ENCODE data around the gene COG3. TPM values are rescaled to one million over a fixed set of nuclear protein-coding genes. Genes with fewer than 3 reads are reported as not detected.
A peak's percentile ranks its signal among the peaks of the same experiment; 100 is the strongest.

The COG3 gene
- total and polyA plus RNA-seq, 12 donors, result 9.9 to 18.0 (median 15.4) TPM

DNA sequence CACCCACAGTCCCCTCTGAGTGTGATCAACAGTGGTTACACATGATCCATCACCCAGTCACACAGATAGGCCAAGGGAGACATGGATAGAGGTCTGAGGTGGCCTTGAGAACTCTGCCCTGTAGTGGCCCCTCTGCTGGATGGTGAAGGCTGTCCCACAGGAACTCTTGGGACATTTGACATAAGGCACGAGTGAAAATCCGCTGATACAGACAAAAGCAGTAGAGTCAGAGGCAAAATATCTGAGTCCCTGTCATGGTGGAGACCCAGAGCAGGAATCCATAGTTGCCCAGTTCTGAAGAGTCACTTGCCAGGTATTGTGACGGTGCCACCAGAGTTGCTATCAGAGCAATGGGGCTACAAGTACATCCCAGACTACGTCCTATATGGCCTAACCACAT, 27.8 kb upstream of the COG3 start:
- ATAC-seq, result no peak
- no peak overlapping the region for H3K27ac ChIP-seq
- WGBS, 2 donors, result 88 to 94% methylated on average over 4 of the region's 4 CpGs
- DNase-seq, result no peak
- no peaks in the 10 kb centered on the region for H3K27me3 ChIP-seq
- no peaks in the 10 kb centered on the region for H3K36me3 ChIP-seq
- peaks cover 0 to 41% (median 14%) of the 10 kb centered on the region in 9 donors for H3K4me1 ChIP-seq
- no peaks in the 10 kb centered on the region for H3K9me3 ChIP-seq
- no peak overlapping the region for H3K4me3 ChIP-seq
- TF ChIP-seq, protein P1, sequence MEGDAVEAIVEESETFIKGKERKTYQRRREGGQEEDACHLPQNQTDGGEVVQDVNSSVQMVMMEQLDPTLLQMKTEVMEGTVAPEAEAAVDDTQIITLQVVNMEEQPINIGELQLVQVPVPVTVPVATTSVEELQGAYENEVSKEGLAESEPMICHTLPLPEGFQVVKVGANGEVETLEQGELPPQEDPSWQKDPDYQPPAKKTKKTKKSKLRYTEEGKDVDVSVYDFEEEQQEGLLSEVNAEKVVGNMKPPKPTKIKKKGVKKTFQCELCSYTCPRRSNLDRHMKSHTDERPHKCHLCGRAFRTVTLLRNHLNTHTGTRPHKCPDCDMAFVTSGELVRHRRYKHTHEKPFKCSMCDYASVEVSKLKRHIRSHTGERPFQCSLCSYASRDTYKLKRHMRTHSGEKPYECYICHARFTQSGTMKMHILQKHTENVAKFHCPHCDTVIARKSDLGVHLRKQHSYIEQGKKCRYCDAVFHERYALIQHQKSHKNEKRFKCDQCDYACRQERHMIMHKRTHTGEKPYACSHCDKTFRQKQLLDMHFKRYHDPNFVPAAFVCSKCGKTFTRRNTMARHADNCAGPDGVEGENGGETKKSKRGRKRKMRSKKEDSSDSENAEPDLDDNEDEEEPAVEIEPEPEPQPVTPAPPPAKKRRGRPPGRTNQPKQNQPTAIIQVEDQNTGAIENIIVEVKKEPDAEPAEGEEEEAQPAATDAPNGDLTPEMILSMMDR (IDR thresholded peaks at IDR 0.05), result no peak
- intact Hi-C loops (cut with DNase I), result no loop called here

DNA sequence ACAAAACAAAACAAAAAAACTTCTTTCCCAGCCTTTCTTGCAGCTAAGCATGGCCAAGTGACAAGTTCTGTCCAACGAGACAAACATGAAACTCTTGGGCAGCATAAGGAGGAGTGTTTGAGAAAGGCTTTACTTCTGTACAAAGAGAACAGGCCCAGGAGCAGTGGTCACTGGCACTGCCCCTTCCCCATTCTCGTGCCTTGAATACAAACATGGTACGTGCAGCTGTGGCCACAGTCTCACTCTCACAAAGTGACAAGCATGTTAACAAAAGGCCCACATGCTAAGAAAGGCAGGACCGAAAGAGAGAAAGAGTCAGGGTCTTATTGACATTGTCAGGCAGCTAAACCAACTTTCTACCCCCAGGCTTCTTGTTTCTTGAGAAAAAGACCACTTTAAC, 26.8 kb upstream of the COG3 start:
- Histone ChIP-seq H3K36me3 (no peaks in the 10 kb centered on the region), H3K27ac (peak overlapping the region in 1 of 10 donors; percentile 25), H3K4me1 (peaks cover 0 to 43% (median 14%) of the 10 kb centered on the region in 9 donors), H3K9me3 (no peaks in the 10 kb centered on the region), H3K27me3 (no peaks in the 10 kb centered on the region), H3K4me3 (no peak overlapping the region)
- 83 to 84% methylated on average over 4 of the region's 4 CpGs for WGBS, 2 donors
- TF ChIP-seq, protein P1 (IDR thresholded peaks at IDR 0.05), result no peak
- ATAC-seq (no peak), DNase-seq (no peak)
- intact Hi-C loops (cut with DNase I), result no loop called here

DNA sequence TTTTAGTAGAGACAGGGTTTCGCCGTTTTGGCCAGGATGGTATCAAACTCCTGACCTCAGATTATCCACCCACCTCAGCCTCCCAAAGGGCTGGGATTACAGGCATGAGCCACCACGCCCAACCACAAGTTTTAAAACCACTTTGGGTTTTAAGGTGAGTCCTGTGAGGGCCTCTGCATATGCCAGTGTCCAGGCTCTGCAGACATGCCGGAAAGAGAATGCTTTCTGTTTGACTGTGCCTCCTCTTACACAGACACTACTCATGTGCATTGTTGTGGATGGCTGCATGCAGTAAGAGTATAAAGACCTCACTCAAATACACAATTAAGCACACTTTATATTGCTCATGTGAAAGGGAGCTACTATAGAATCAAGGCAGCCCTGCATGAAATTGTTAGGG, 25.7 kb upstream of the COG3 start:
- Histone ChIP-seq H3K4me1 (peaks cover 0 to 33% (median 11%) of the 10 kb centered on the region in 9 donors), H3K27me3 (no peaks in the 10 kb centered on the region), H3K9me3 (no peaks in the 10 kb centered on the region), H3K4me3 (no peak overlapping the region), H3K36me3 (no peaks in the 10 kb centered on the region), H3K27ac (peak overlapping the region in 6 of 10 donors; percentile 26 to 90 (median 86))
- TF ChIP-seq, protein P1 (IDR thresholded peaks at IDR 0.05), result no peak
- no peak for DNase-seq
- intact Hi-C loops (cut with DNase I), result no loop called here
- WGBS, 2 donors, result 88 to 92% methylated on average over 4 of the region's 4 CpGs
- no peak for ATAC-seq

DNA sequence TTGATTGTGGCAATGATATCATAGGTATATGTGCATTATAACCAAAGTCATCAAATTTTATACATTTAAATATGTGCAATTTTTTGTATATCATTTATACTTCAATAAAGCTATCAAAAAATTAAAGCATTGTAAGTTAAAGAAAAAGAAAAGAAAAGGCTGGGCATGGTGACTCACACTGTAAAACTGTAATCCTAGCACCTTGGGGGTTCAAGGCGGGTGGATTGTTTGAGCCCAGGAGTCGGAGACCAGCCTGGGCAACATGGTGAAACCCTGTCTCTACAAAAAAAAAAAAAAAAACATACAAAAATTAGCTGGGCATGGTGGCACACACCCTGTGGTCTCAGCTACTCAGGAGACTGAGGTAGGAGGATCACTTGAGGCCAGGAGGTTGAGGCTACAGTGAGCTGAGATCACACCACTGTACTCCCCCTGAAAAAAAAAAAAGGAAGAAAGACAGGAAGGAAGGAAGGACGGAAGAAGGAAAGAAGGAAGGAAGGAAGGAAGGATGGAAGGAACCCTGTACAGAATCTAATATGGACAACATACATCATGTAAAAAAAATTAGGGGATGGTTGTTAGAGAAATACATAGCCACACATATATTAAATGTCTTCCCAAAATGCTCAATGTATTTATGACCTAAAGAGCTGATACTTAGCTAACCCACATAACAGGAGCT, 24.8 kb upstream of the COG3 start:
- TF ChIP-seq, protein P1 (IDR thresholded peaks at IDR 0.05), result no peak
- 69 to 79% methylated on average over 3 of the region's 3 CpGs for WGBS, 2 donors
- no peak for DNase-seq
- ATAC-seq, result peak in 3 of 8 donors; percentile 3 to 19 (median 4)
- no peaks in the 10 kb centered on the region for H3K36me3 ChIP-seq
- peak overlapping the region; percentile 38 to 90 (median 84) for H3K27ac ChIP-seq
- H3K27me3 ChIP-seq, result no peaks in the 10 kb centered on the region
- H3K4me3 ChIP-seq, result no peak overlapping the region
- peaks cover 0 to 33% (median 11%) of the 10 kb centered on the region in 9 donors for H3K4me1 ChIP-seq
- intact Hi-C loops (cut with DNase I), result no loop called here
- no peaks in the 10 kb centered on the region for H3K9me3 ChIP-seq
